CD4-positive, alpha-beta T cell (primary cell): ENCODE measurements around the gene PIP4K2A. TPM values are rescaled to one million over a fixed set of nuclear protein-coding genes. Genes with fewer than 3 reads are reported as not detected.

Experiments
- ATAC-seq: fragments of 200-7000 bp; cut with Tn5 transposase; one replicate; pipeline ENCODE4 v1.10.0; 2022; ENCODE audit warnings: mild to moderate bottlenecking; ENCODE audit not compliant: poor library complexity
- CTCF ChIA-PET: fragments of 350-600 bp; sonication (Branson Sonifier 250); formaldehyde crosslinking; loops from one replicate; lab custom pipeline; 2021; ENCODE audit warnings: antibody characterized with exemption, inconsistent platforms; lab: Charles Lee
- POLR2A ChIA-PET: fragments of 350-600 bp; sonication (Branson Sonifier 250); formaldehyde crosslinking; loops from one replicate; lab custom pipeline; 2021; ENCODE audit warnings: antibody characterized with exemption, inconsistent platforms; lab: Charles Lee
- DNase-seq, 14 experiments: peaks; one replicate each; pipeline ENCODE4 v3.0.0-alpha.2; 2013 to 2020; ENCODE audit warnings: mixed read lengths in 2 of 14
- H3K27ac ChIP-seq, 2 donors: one replicate each; pipeline versions ENCODE4 v1.5.1 to v1.7.0; 2013; ENCODE audit warnings: low read length in 2 of 2, low read depth in 1 of 2, mild to moderate bottlenecking in 1 of 2
- H3K27me3 ChIP-seq, 2 experiments: 1 replicate in 1 of 2; 2 replicates in 1 of 2; pipeline versions ENCODE4 v1.6.1 to v1.7.0; 2013; ENCODE audit warnings: low read length in 2 of 2, control low read depth in 1 of 2, mild to moderate bottlenecking in 1 of 2, moderate library complexity in 1 of 2; ENCODE audit not compliant: insufficient read depth in 2 of 2, control insufficient read depth in 1 of 2
- H3K36me3 ChIP-seq: one replicate; pipeline ENCODE4 v1.6.1; 2013; ENCODE audit warnings: low read length, control low read depth; ENCODE audit not compliant: insufficient read depth
- H3K4me1 ChIP-seq: one replicate; pipeline ENCODE4 v1.6.1; 2013; ENCODE audit warnings: low read length, control low read depth; ENCODE audit not compliant: insufficient read depth
- H3K4me3 ChIP-seq: one replicate; pipeline ENCODE4 v1.5.1; 2013; ENCODE audit warnings: mild to moderate bottlenecking, low read length, moderate library complexity
- H3K9me3 ChIP-seq, 2 experiments: 1 replicate in 1 of 2; 2 replicates in 1 of 2; pipeline versions ENCODE4 v1.6.1 to v1.7.0; 2013; ENCODE audit warnings: low read length in 2 of 2, mild to moderate bottlenecking in 2 of 2, control low read depth in 1 of 2, moderate library complexity in 1 of 2; ENCODE audit not compliant: control insufficient read depth in 1 of 2, insufficient read depth in 1 of 2
- H3K27ac Mint-ChIP-seq: one replicate; pipeline ENCODE4 v1.8.0; 2020; ENCODE audit warnings: mixed read lengths
- H3K27me3 Mint-ChIP-seq: one replicate; pipeline ENCODE4 v1.8.0; 2021; ENCODE audit warnings: mixed read lengths
- H3K36me3 Mint-ChIP-seq: one replicate; pipeline ENCODE4 v1.8.0; 2021; ENCODE audit warnings: low read depth, mixed read lengths
- H3K4me1 Mint-ChIP-seq: one replicate; pipeline ENCODE4 v1.8.0; 2021; ENCODE audit warnings: low read depth, mixed read lengths
- H3K4me3 Mint-ChIP-seq: one replicate; pipeline ENCODE4 v1.8.0; 2020; ENCODE audit warnings: mild to moderate bottlenecking, mixed read lengths
- H3K9me3 Mint-ChIP-seq: one replicate; pipeline ENCODE4 v1.8.0; 2020; ENCODE audit warnings: mixed read lengths
- intact Hi-C, 2 experiments: fragments of 100-400 bp; cut with DNase I in 1 of 2; cut with micrococcal nuclease in 1 of 2; formaldehyde crosslinking; loops; one replicate each; pipeline versions ENCODE4 v1.15.1 to v1.9.0; 2023 to 2025; cut with DNase I, micrococcal nuclease
- total RNA-seq, 174 experiments: library from RNA in 2 of 174; stranded (reverse) in 2 of 174; gene quantifications; one replicate each; pipeline ENCODE4 v1.2.3 and lab custom pipeline; 2021 to 2026
- TF ChIP-seq, protein P1 (sequence below): fragments of 200-600 bp; IDR thresholded peaks from one replicate; pipeline ENCODE4 v1.8.0; 2022; ENCODE audit warnings: antibody characterized with exemption, mild to moderate bottlenecking

Gene PIP4K2A
- total RNA-seq, 2 experiments from 2014 or later, result 75.4 to 87.2 TPM

DNA sequence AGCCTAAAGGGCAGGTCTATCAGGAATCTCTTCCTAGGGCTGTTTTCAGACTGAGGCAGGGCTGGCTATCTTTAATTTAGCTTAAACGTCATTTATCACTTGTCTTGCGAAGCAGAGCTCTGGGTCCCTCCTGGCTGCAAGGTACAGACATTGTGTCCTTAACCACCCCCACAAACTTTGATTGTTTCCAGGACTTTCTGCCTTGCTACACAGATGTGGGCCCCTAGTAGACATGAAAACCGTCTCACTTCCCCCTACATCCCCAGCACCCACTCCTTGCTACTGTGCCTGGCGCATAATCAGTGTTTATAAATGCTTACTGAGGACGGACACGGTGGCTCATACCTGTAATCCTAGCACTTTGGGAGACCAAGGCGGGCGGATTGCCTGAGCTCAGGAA is 54.5 kb downstream of the PIP4K2A start:
- H3K9me3 Mint-ChIP-seq, result no peaks in the 10 kb centered on the region
- H3K4me1 Mint-ChIP-seq, result peaks cover 96% of the 10 kb centered on the region
- TF ChIP-seq, protein P1, sequence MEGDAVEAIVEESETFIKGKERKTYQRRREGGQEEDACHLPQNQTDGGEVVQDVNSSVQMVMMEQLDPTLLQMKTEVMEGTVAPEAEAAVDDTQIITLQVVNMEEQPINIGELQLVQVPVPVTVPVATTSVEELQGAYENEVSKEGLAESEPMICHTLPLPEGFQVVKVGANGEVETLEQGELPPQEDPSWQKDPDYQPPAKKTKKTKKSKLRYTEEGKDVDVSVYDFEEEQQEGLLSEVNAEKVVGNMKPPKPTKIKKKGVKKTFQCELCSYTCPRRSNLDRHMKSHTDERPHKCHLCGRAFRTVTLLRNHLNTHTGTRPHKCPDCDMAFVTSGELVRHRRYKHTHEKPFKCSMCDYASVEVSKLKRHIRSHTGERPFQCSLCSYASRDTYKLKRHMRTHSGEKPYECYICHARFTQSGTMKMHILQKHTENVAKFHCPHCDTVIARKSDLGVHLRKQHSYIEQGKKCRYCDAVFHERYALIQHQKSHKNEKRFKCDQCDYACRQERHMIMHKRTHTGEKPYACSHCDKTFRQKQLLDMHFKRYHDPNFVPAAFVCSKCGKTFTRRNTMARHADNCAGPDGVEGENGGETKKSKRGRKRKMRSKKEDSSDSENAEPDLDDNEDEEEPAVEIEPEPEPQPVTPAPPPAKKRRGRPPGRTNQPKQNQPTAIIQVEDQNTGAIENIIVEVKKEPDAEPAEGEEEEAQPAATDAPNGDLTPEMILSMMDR, result no peak
- peaks cover 2% of the 10 kb centered on the region for H3K36me3 ChIP-seq
- H3K36me3 Mint-ChIP-seq, result peaks cover 9% of the 10 kb centered on the region
- ChIA-PET CTCF (interaction anchor here (0.7 kb wide), 1 partner anchor 1748 kb away, joined by 3 read pairs; no protein-coding TSS in a partner anchor), POLR2A (interaction anchor here (0.6 to 2.4 kb wide), 6 partner anchors 15 to 56 kb away, joined by 3 to 16 read pairs (median 4); no protein-coding TSS in a partner anchor)
- no peaks in the 10 kb centered on the region for H3K27me3 Mint-ChIP-seq
- intact Hi-C loops, result loop anchor here in 1 of 2 experiments (2.0 kb wide), 1 partner anchor 53 kb away; no protein-coding TSS in a partner anchor
- peaks cover 60% of the 10 kb centered on the region for H3K4me1 ChIP-seq
- H3K9me3 ChIP-seq, result no peaks in the 10 kb centered on the region
- H3K4me3 Mint-ChIP-seq, result peak overlapping the region; percentile 51
- no peak overlapping the region for H3K27ac ChIP-seq
- H3K27ac Mint-ChIP-seq, result peak overlapping the region; percentile 91
- H3K27me3 ChIP-seq, result no peaks in the 10 kb centered on the region
- DNase-seq (no peak), ATAC-seq (no peak)
- no peak overlapping the region for H3K4me3 ChIP-seq

DNA sequence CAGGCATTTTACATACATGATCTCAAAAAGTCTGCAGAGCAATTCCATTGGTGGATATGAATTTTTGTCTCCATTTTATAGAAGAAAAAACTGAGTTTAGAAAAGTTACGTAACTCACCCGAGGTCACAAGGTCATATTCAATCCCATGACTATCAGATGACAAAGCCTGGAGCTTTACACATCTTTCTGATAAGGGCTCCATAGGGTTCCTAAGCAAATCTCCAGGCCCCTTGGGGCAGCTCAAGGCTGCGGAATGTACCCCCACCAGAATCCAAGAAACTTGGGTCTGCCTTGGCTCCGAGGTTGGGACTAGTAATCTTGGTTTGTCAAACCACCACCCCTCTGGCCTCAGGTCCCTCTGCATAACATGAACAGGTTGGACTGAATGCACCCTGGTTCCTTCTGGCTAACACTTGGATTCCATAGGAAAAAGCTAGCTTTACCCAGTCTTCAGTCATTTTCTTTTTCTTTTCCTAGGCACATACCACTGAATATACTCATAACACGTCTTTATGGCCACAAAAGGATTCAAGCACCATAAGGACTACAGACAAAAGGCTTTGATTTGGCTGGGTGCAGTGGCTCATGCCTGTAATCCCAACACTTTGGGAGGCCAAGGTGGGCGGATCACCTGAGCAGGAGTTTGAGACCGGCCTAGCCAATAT is 55.5 kb downstream of the PIP4K2A start:
- no peaks in the 10 kb centered on the region for H3K9me3 ChIP-seq
- peak overlapping the region; percentile 18 to 58 for H3K27ac ChIP-seq
- H3K4me1 ChIP-seq, result peaks cover 70% of the 10 kb centered on the region
- no peaks in the 10 kb centered on the region for H3K9me3 Mint-ChIP-seq
- POLR2A ChIA-PET, result interaction anchor here (0.6 to 5.8 kb wide), 8 partner anchors 9 to 1162 kb away, joined by 3 to 53 read pairs (median 4); partner anchors contain the start of gene PIP4K2A
- no peaks in the 10 kb centered on the region for H3K27me3 ChIP-seq
- intact Hi-C loops, result loop anchor here in 1 of 2 experiments (2.0 kb wide), 1 partner anchor 54 kb away; no protein-coding TSS in a partner anchor
- H3K4me3 Mint-ChIP-seq, result peak overlapping the region; percentile 79
- DNase-seq (no peak), ATAC-seq (no peak)
- H3K27ac Mint-ChIP-seq, result peak overlapping the region; percentile 91
- CTCF ChIA-PET, result interaction anchor here (1.5 kb wide), 1 partner anchor 32 kb away, joined by 5 read pairs; no protein-coding TSS in a partner anchor
- TF ChIP-seq, protein P1, result no peak
- peaks cover 9% of the 10 kb centered on the region for H3K36me3 Mint-ChIP-seq
- peaks cover 2% of the 10 kb centered on the region for H3K36me3 ChIP-seq
- no peak overlapping the region for H3K4me3 ChIP-seq
- H3K27me3 Mint-ChIP-seq, result no peaks in the 10 kb centered on the region
- H3K4me1 Mint-ChIP-seq, result peaks cover 96% of the 10 kb centered on the region

DNA sequence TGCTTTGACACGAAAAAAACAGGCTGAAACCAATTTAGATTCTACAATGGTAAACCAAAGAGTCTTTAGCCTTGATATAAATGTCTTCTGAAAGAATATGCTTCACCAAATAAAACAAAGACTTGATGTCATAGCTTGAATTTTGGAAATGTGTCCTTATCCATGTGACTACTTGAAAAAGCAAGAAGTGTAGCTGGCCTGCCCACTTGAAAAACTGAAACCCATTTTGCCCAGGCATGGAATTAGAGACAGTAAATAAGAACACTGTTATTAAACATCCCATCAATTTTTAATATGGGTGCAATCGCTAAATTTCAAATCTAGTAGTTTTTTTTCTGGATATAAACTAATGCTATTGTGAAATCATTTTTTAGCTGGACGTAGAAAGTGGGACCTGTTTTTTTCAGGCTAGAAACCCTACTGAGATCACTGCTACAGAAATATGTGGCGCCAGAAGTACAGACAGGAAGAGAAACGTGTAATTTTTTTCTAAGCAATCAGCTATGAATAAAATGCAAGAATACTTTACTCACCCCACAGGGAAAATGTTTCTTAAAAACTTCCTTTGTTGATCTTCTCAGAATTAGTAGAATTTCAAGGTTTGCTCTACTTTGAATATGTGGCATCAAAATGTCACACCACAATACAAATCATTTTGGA is 56.7 kb downstream of the PIP4K2A start:
- Mint-ChIP-seq H3K4me3 (peak overlapping the region; percentile 79), H3K36me3 (peaks cover 9% of the 10 kb centered on the region), H3K27me3 (no peaks in the 10 kb centered on the region), H3K9me3 (no peaks in the 10 kb centered on the region), H3K4me1 (peaks cover 94% of the 10 kb centered on the region), H3K27ac (peak overlapping the region; percentile 91)
- Histone ChIP-seq H3K27me3 (no peaks in the 10 kb centered on the region), H3K4me3 (peak overlapping the region; percentile 10), H3K27ac (peak overlapping the region; percentile 32 to 58), H3K9me3 (no peaks in the 10 kb centered on the region), H3K4me1 (peaks cover 80% of the 10 kb centered on the region), H3K36me3 (peaks cover 2% of the 10 kb centered on the region)
- DNase-seq, result no peak
- TF ChIP-seq, protein P1, result no peak
- ChIA-PET POLR2A (interaction anchor here (0.8 to 10.7 kb wide), 13 partner anchors 11 to 1161 kb away, joined by 3 to 157 read pairs (median 5); partner anchors contain the start of gene PIP4K2A), CTCF (interaction anchor here (0.8 to 1.5 kb wide), 4 partner anchors 11 to 52 kb away, joined by 3 to 5 read pairs (median 4); no protein-coding TSS in a partner anchor)
- intact Hi-C loops, result loop anchor here in 1 of 2 experiments (2.0 kb wide), 1 partner anchor 55 kb away; no protein-coding TSS in a partner anchor
- no peak for ATAC-seq
